GM19438 (cell line): ENCODE measurements around the gene KLF13.

Experiments
- ATAC-seq: cut with Tn5 transposase; IDR thresholded peaks from one replicate; pipeline ENCODE4 v1.9.1; 2021; ENCODE audit warnings: low read depth; ENCODE audit not compliant: unreplicated experiment

Gene KLF13

GRCh38 chr15:31360843-31361763 lies 34.5 kb downstream of the KLF13 start:
- ATAC-seq = peak; percentile 67

DNA sequence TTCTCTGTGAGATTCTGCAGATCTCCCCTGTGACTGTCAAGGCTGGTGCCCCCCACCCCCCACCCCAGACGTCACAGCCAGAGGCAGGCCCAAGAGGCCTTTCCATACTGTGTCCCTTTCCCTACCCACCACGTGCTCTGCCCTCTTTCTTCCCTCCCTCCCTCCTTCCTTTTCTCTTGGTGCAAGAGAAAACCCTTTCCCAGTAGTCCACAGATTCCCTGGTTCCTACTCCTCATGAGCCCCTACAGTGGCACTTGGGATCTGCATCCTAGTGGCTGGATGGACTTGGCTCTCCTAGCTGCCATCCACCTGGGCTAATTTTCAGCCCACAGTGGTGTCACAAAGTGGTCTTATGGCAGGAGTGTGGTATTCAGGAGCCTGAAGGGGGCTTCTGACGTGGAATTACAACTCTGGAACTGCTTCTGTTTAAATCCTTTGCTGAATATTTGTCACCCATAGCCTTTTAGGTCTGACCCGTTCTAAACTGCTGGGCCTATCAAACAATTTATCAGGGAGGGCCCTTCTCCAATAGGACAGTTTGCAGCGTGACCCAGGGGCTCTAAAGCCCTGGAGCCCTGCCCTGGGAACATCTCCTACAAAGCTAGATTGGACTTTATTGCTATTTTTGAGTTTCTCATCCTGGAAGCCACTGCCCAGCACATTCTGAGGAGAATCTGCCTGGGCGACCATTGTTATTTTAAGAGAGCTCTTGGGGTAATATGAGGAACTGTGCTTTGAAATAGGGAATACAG lies 35.3 kb downstream of the KLF13 start:
- ATAC-seq = no peak

DNA sequence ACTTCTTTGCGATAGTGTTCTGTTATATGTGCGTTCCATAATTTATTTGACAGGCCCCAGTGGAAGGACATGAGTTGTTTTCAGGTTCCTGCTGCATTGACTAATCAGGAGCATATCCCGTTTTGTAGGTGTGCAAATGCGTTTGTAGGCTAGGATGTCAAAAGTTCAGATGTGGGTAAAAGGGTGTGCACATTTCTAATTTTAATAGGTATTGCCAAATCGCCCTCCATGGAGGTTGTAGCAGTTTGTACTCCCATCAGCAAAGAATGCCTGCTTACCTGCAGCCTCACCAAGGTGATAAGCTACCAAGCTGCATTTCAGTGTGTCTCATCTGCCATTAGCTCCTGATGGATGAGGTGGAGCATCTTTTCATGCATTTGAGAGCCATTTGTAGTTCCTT lies 36.3 kb downstream of the KLF13 start:
- no peak for ATAC-seq

GRCh38 chr15:31364301-31365031 lies 37.8 kb downstream of the KLF13 start:
- ATAC-seq = no peak

DNA sequence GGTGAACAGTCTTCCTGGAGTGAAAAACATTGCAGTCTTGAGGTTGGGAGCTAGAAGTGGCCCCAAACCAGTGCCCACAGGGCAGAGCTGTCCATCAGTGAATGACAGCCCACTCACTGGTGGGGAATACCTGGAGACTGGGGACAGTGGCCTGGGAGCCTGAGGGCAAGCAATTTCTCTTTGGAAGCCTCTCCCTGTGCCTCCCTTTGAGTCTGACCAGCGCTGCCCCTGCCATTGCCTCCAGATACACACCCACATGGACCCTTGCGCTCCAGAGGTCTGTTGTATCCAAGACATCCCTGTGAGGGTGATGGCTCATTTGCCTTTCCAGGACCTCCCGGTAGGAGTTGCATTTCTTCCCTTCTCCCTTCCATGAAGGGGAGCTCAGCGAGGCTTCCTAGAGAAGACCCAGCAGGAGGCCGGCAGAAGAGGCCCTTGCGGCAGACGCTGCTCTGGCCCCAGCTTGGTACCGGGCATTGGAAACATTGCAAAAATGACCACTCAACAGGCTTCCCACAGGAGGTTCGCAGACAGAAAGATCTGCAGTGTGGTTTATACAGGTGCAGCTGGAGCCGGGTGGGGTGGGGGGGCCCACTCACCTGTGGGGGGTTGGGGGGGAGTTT lies 38.5 kb downstream of the KLF13 start:
- no peak for ATAC-seq

DNA sequence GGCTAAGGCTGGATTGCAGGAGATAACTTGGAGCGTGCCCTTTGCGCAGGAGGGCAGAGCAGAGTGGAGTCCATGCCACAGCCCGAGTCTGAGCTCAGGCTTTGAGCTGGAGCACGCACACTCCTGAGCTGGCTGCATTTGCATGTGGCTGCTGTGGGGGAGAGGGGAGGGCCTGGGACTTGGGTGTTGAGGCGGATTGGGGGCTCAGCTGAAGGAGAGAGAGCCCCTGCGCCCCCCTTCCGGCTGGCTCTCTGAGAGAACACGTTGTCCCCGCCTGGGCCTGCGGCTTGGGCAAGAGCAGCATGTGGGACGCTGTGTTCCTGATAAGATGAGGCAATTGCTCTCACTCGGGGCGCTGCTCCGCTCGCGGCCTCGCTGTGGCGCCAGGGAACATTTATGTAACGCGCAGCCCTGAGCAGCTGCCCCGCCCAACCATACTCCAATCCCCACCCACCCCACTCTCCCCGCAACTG lies 39.1 kb downstream of the KLF13 start:
- ATAC-seq = no peak

DNA sequence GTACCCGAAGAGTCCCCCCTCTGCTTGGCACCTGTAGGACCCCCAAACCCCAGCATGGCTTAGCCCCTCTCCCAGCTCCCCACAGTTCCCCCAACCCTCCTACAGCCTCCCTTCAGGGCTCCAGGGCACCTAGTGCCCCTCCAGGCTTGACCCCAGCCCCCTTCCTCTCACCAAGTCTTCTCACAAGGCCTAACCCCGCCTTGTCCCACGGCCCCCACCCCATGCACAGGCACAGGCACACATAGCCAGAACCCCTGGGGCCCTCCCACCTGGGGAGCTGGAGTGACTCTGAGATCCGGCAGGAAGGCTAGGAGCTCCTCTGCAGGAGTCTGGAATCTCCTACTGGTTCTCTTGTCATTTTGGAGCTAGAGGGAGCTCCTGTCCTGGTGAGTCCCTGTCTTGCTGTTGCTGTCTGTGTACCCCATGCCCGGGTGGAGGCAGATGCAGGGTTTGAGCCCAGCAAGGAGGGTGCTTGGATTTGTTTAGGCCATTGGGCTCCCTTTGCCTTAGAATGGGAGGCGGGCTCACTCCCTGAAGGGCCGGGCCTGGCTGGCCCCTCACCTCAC lies 39.6 kb downstream of the KLF13 start:
- ATAC-seq = no peak

- ATAC-seq = no peak
These were observed 40.5 kb downstream of the KLF13 start for GRCh38 chr15:31367021-31367729.

GRCh38 chr15:31367730-31368344 lies 41.2 kb downstream of the KLF13 start:
- ATAC-seq = no peak

DNA sequence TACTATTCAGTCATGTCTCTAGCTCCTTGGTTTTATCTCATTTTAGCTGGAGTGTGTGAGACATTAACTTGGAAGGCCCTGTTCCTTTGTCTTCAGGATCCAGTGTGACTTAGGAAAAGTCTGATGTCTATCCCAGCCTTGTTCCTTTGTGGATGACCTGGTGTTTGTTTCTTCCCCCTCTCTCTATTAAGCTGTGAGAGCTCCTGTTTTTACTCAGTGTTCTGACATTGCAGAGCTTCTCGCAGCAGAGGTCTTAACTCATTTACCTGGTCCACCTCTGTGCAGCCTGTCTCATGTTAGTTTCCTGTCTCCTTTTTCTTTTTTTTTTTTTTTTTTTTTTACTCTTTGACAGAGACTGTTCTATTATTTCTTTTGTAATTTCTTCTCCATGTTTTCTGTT lies 43.1 kb downstream of the KLF13 start:
- no peak for ATAC-seq

DNA sequence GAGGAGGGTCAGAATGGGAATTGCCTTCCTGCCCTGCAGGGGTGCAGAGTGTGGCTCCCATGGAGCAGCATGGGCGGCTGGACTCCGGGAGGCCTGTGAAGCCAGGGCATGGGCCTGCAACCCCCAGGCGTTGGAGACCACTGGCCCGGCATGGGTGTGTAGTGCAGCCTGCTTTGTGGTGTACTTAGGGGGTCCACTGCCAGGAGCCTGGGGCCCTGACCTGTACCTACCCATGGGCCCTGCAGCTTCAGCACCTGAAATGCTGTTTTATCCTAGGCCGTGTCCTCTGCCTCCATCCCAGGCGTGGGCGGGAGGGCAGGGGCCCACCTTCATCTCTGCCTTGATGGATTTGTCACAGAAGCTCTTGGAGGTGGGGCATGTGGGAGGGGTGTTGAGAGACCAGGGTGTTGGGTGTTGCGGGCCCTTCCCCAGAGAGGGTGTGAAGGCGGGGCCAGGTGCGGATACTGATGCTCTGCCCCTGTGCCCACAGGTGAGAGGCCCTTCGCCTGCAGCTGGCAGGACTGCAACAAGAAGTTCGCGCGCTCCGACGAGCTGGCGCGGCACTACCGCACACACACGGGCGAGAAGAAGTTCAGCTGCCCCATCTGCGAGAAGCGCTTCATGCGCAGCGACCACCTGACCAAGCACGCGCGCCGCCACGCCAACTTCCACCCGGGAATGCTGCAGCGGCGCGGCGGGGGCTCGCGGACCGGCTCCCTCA lies 45.0 kb downstream of the KLF13 start:
- no peak for ATAC-seq

GRCh38 chr15:31372635-31373091 lies 46.0 kb downstream of the KLF13 start:
- ATAC-seq = no peak

- no peak for ATAC-seq
These were observed 46.6 kb downstream of the KLF13 start for GRCh38 chr15:31373096-31373865.

DNA sequence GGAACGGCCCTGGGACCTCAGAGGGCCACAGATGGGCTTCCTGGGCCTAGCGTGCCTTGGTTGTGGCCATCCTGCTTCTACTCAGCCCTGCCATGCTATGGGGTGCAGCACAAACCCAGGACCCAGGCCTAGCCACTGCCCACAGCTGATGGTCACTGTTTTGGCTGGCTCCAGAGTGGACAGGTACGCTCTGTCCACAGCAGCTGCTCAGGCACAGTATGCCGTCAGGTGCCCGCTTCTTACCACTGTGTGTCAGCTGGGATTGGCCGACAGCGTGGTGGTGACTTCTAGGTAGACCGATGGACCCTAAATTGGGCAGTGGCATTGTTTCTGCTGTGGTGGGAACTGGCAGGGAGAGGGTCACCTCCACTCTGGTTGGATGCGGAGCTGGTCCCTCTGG lies 47.3 kb downstream of the KLF13 start:
- no peak for ATAC-seq

- no peak for ATAC-seq
These were observed 47.9 kb downstream of the KLF13 start for GRCh38 chr15:31374489-31374888.

- ATAC-seq = no peak
These were observed 48.4 kb downstream of the KLF13 start for GRCh38 chr15:31374986-31375385.

DNA sequence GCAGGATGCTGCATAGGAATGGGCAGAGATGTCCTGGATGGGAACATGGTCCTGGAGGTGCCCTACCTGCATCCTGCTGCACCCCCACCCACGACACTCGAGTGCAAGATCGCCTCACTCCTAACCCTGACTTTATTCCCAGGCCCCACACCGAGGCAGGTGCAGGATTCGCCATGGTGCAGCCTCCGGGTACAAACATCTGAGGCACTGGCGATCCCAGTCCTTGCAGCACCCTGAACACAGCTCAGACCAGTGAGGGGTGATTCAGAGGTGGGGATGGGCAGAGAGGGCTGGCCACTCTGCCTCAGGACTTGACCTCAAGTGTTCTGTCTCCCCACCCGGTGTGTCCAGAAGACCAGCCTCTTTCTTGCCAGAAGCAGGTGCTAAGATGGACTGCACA lies 49.1 kb downstream of the KLF13 start:
- no peak for ATAC-seq

- no peak for ATAC-seq
These were observed 49.9 kb downstream of the KLF13 start for GRCh38 chr15:31376511-31376910.
